GM18909 (cell line): Measurements from ENCODE around the gene ATP5F1D.
"Not testable (repeated sequence)": the region's sequence is repeated elsewhere in the genome, so short reads cannot be mapped to it uniquely, and the experiment has no call there.

ENCODE experiments used
- ATAC-seq: cut with Tn5 transposase; IDR thresholded peaks from one replicate; pipeline ENCODE4 v1.9.1; 2021; ENCODE audit warnings: mild to moderate bottlenecking; ENCODE audit not compliant: unreplicated experiment, poor library complexity

The ATP5F1D gene

DNA sequence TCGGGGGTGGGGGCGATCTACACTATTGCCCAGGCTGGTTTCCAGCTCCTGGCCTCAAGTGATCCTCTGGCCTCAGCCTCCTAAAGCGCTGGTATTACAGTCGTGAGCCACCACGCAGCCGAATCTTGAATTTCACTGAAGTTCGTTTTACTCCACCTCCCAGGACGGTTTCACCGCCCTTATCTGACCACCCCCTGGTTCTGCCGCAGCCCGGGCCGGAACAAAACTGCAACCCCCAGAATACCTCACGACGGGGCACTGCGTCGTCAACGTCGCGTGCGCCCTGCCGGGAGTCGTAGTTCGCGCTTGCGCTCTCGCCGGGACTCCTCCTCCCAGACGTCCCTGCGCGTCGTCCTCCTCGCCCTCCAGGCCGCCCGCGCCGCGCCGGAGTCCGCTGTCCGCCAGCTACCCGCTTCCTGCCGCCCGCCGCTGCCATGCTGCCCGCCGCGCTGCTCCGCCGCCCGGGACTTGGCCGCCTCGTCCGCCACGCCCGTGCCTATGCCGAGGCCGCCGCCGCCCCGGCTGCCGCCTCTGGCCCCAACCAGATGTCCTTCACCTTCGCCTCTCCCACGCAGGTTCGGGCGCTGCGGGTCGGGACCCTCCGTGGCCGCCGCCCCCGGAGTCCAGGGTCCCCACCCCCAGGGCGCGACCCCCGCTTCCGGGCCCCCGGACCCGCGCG, at the start of gene ATP5F1D:
ATP5F1D (plus strand) TSS at position 335 of the 679 bp plus-strand sequence; CDS start at position 435, 100 bp downstream.
- ATAC-seq: peak; percentile 50

DNA sequence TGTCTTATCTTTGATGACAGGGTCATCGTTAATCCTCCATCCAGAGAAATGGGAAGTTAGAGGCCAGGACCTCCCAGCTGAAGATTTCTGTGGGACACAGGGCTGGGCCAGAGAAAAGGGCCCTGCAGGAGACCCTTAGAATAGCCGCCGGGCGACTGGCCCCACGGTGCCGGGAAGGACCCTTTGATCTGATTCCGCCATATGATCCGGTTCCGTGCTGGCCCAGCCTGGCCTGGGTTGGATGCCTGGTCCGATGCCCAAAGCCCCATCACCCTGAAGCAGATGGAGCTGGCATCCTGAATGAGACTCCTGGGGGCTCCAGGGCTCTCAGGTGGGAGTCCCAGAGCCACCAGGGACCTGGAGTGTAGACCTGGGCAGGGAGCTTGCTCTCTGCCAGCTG, 42.0 kb upstream of the ATP5F1D start:
- no peak for ATAC-seq

DNA sequence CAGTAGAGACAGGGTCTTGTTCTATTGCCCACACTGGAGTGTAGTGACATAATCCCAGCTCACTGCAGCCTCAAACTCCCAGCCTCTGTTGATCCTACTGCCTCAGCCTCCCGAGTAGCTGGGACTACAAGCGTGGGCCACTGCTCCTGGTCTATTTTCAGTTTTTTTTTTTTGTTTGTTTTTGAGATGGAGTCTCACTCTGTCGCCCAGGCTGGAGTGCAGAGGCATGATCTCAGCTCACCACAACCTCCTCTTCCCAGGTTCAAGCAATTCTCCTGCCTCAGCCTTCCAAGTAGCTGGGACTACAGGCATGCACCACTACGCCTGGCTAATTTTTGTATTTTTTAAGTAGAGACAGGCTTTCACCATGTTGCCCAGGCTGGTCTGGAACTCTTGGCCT, 40.9 kb upstream of the ATP5F1D start:
- not testable (repeated sequence) for ATAC-seq

DNA sequence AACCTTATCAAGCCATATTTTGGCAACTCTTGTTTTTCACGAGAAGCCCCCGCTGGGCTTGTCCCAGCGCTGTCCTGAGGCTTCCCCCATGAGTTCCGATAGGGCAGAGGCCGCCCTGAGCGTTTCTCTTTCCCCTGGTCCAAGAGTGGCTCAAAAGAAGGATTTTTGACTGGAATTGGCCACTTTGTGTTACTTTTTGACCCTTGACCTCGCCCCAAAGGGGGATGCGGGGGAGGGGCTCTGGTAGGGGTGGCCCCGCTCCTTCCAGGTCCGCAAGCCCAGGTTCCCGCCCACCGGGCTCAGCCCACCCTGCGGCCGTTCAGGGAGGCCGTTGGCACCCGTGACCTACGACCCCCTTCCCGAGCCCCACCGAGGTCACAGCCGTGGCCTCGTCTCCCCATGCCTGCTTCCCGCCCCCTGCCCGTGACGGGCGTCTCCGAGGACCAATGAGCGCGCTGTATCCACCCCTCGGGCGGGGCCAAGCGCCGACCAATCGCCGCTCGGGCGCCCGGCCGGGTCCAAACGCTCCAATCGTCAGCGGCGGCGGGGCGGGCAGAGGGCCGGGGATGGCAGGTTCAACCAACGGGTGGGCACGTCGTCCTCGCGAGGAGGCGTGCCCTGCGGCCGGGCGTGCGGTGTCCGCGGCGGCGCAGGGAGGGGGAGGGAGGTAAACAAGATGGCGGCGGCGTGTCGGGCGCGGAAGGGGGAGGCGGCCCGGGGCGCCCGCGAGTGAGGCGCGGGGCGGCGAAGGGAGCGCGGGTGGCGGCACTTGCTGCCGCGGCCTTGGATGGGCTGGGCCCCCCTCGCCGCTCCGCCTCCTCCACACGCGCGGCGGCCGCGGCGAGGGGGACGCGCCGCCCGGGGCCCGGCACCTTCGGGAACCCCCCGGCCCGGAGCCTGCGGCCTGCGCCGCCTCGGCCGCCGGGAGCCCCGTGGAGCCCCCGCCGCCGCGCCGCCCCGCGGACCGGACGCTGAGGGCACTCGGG, 36.1 kb upstream of the ATP5F1D start, which contains the start of gene STK11:
STK11 (plus strand) TSS at position 665 of the 986 bp plus-strand sequence. CDS start 1,136 bp downstream, outside the sequence.
- ATAC-seq: peak; percentile 90

DNA sequence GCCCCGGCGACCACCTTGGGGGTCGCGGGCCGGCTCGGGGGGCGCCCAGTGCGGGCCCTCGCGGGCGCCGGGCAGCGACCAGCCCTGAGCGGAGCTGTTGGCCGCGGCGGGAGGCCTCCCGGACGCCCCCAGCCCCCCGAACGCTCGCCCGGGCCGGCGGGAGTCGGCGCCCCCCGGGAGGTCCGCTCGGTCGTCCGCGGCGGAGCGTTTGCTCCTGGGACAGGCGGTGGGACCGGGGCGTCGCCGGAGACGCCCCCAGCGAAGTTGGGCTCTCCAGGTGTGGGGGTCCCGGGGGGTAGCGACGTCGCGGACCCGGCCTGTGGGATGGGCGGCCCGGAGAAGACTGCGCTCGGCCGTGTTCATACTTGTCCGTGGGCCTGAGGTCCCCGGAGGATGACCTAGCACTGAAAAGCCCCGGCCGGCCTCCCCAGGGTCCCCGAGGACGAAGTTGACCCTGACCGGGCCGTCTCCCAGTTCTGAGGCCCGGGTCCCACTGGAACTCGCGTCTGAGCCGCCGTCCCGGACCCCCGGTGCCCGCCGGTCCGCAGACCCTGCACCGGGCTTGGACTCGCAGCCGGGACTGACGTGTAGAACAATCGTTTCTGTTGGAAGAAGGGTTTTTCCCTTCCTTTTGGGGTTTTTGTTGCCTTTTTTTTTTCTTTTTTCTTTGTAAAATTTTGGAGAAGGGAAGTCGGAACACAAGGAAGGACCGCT, 35.2 kb upstream of the ATP5F1D start:
- peak; percentile 3 for ATAC-seq

DNA sequence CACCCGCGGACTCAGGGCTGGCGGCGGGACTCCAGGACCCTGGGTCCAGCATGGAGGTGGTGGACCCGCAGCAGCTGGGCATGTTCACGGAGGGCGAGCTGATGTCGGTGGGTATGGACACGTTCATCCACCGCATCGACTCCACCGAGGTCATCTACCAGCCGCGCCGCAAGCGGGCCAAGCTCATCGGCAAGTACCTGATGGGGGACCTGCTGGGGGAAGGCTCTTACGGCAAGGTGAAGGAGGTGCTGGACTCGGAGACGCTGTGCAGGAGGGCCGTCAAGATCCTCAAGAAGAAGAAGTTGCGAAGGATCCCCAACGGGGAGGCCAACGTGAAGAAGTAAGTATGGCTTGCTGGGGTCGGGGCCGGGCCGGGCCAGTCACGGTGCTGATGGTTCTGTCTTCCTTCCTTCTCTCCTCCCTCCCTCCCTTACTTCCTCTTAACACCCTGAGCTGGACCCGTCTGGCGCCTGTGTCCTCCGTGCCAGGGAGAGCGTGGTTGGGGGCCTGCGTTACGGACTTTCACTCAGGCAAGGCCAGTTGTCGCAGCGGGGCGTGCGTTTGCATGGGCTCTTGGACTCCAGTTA, 34.6 kb upstream of the ATP5F1D start:
- no peak for ATAC-seq

DNA sequence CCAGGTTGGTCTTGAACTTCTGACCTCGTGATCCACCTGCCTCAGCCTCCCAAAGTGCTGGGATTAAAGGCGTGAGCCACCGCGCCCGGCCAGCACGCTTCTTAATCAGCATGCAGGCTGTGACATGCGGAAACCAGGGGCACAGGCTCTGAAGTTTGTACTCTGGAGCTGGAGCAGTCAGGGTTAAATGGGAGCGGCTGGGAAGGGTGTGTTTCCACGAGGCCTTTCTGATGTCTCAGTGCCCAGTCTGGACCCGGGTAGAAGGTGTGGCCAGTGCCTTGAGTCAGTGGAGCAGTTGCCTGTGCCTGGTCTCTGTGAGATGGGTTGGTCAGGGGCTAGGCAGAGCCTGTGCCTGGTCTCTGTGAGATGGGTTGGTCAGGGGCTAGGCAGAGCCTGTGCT, 32.7 kb upstream of the ATP5F1D start:
- not testable (repeated sequence) for ATAC-seq

DNA sequence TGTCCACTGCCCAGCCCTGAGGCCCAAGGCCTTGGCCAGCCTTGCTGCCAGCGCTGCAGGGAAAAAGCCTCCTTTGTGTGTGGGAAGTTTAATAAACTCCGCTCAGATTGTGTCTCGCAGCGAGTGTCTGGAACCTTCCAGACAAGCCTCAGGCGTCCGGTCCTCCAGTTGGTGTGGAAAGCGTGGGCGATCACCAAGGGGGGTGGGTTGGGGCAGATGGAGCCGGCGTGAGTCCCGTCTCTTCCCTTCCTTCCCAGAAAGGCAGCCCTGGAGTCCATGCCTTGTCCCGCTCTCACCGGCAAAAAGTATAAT, 31.4 kb upstream of the ATP5F1D start:
- no peak for ATAC-seq

DNA sequence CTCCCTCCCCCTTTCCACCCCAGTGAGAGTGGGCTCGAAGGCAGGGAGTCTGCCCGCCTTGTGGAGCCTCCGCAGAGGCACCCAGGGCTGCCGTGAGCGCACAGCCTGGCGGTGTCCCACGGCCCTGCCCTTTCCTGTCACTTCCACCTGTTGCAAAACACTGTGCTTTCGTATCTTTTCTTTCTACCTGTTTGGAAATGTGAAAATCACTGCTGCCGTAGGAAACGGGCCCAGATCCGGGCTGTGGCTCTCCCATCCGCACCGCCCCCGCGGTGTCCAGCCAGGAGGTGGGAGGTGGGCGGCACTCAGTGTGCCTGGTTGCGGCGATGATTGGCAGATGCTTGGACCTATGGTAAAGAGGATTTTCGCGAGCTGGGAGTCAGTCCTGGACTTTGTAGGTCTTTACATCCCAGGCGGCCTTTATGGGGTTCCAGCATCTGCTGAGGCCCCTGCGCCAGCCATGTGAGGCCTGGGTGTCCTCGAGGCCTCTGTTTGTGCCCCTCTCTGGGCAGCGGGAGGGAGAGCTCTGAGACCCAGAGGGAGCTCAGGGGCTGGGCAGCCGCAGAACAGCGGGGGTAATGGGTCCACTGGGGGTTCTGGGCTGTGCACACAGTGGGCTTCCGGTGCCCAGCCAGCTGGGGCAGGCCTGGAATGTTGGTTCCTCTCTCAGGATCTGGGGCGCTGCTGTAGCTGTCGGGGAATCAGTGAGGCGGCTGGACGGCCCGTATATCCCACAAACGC, 29.9 kb upstream of the ATP5F1D start:
- no peak for ATAC-seq

DNA sequence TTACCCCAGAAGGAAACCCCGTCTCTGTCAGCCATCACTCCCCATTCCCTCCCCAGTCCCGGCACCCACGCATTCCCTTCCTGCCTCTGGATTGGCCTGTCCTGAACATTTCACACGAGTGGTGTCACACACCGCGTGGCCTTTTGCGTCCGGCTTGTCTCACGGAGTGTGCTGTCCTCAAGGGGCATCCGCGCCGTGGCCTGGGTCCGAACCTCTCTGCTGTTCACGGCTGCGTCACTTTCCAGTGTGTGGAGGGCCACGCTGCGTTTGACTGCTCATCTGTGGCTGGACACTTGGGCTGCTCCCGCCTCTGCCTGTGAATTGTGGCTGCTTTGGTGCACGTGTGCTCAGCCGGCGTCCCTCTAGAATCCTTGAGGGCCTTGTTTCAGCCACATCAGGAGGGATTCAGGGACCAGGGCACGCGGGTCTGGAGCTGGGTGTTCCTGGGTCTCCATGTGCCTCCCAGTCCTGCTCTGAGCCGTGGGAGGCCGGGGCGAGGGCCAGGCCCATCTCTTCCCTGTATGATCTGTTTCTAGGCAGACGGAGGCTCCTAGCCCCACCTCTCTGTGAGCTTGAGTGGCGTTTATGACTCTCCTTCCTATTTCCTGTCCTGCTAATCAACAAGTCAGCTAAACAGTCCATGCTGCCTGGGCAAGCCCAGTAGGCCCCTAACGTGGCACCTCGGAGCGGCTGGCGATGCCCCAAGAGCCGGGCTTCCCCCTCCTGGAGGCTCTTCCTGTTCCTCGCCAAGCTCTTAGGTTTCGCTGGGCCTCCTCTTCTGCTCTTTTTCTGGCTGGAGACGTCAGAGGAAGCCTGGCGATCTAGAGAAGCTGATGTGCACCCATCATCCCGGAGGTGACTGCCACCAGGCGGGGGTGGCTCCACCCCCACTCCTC, 27.9 kb upstream of the ATP5F1D start:
- no peak for ATAC-seq

DNA sequence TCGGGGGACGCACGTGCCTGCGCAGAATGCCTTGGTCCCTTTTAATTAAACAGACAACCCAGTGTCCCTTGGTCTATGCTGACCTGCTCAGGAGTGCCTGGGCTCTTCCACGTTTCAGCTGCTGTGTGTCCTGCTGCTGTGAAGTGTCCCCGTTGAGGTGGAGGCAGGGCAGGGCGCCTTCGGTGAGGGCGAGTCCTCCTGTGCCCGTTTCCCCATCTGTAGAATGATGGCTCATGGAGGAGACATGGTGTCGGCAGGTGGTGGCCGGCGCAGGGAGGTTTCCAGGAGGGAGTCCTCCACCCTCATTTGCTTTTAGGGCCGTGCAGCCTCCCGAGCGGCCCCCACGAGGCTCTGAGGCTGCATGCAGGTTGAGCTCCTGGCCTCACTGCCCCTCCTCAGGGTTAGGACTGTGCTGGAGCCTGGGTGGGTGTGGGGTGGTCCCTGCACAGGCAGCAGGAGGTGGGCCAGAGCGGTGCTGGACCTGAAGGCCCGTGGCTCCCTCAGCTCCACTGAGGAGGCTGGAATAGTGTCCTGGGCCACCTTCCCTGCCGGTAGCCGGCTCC, 27.2 kb upstream of the ATP5F1D start:
- ATAC-seq: no peak

DNA sequence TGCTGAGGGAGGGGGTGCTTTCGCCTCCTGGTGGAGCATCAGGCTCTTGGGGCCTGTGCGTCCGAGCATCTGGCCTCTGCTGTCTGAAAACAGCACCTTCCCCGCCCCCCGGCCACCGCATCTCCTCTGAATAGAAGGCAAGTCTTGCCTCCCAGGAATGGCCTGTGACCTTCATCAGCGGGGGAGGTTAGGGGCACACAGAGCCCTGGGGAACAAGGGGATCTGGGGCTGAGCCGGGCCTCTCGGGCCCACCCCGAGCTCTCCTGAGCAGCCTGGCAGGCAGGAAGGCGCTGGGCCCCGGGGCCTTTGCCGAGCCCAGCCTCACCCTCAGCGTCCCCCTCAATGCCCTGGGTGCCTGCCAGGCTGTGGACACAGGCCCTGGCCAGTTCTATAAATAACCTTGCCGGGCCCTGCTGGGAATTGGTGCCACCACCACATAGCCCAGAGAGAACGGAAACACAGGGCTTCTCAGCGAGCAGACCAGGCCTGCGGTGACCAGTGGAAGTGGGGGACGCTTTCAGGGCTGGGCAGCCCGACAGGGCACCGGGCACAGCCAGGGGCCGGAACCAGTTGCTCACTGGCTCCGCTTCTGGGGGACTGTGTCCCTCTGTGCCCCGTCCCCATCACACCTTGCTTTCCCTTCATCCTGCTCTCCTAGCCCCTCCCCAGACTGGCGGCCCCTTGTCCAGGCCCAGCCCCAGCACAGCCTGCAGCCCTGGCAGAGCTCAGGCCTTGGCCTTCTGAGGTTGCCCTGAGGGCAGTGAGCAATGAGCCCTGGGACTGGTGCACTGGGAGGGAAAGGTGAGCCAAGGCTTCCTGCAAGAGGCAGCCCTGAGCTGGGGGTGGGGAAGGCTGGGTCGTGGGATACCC, 26.5 kb upstream of the ATP5F1D start:
- no peak for ATAC-seq

DNA sequence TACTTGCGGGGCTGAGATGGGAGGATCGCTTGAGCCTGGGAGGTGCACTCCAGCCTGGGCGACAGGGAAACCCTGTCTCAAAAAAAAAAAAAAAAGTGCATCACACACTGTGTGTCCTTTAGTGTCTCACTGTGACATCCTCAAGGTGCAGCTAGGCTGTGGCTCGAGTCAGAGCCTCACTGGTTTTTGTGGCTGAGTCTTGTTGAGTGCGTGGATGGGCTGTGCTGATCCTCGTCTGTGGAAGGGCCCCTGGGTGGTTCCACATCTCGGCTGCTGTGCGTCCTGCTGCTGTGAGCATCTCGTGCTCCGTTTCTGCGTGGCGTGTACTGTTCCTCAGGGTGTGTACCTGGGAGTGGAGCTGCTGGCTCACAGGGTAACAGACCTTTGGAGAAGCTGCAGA, 24.8 kb upstream of the ATP5F1D start:
- no peak for ATAC-seq

DNA sequence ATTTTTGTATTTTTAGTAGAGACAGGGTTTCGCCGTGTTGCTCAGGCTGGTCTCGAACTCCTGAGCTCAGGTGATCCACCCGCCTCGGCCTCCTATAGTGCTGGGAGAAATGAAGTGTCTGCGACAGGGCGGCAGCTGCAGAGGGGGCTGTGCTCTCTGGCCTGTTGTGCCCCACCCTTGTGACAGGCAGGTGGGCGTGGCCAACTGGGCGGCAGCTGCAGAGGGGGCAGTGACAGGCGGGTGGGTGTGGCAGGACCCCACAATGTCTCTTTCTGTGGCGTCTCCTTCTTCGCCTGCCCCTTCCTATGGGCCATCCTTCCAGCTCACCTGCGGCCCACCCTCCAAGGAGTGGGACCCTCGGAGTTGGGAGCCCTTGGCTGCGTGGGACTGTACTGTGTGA, 24.2 kb upstream of the ATP5F1D start:
- ATAC-seq: no peak

DNA sequence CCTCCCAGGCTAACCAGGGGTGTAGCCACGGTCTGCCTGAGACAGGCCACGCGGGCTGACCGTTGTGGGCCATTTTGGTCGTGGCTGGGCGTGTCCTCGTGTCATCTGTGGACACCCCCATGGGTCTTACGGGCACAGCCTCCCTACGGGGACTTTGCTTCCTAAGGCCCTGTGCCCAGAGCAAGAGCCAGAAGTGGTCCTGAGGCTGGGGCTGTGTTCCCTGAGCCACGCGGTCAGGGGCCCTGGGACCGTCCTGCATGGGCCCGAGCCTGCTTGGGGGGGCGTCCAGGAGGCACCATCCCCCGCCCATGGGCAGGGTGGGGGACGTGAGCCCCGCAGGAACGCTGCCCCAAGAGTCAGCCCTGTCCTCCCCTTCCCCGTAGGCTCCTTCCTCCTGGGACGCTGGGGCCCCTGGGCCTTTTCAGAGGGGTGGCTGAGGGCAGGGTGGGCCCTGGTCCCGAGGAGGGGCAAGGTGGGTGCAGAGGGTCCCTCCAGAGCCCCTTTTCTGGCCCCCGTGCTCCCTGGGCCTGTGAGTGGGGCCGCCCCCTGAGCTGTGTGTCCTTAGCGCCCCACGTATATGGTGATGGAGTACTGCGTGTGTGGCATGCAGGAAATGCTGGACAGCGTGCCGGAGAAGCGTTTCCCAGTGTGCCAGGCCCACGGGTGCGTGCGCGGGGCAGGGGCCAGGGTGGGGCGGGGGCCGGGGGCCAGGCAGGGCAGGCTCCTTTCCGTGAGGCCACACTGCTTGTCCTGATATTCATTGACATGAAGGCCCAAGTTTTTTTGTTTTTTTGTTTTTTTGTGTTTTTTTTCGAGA, 22.6 kb upstream of the ATP5F1D start:
- no peak for ATAC-seq

DNA sequence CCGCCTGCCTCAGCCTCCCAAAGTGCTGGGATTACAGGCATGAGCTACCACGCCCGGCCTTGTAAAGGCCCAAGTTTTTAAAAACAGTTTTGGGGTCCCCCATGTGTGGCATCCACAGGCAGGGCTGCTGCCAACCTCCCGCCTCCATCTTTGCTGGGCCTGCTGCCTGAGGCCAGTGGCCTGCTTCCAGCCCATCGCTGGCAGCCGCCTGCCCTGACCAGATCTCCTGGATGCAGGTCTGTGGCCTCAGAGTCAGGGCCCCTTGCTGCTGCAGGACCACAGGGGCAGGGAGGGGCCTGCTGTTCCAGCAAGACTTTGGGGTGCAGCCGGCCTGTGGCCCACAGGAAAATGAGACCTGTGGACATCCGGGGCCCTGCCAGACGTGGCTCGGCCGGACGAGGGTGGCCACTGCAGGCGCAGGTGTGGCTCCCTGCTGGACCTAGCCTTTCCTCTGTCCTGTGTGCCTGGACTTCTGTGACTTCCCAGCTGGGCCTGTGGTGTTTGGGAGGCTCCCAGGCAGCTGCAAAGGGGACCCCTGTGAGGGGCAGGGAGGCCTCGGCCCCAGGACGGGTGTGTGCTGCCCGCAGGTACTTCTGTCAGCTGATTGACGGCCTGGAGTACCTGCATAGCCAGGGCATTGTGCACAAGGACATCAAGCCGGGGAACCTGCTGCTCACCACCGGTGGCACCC, 21.6 kb upstream of the ATP5F1D start:
- no peak for ATAC-seq
